OCI-LY3 (cell line): ENCODE measurements around the gene FLYWCH1.

Experiments used
- H2AFZ ChIP-seq: fragments of 200-600, 300-600 bp; shearing (Covaris generic); 2 replicates; pipeline ENCODE4 v1.6.0; 2014; ENCODE audit warnings: antibody characterized with exemption, low read depth, low read length
- H3K27ac ChIP-seq: fragments of 200-600, 300-600 bp; sonication (generic); 2 replicates; pipeline ENCODE4 v1.5.1; 2014; ENCODE audit warnings: mild to moderate bottlenecking, low read length, moderate library complexity, mixed read lengths
- H3K27me3 ChIP-seq: fragments of 200-600, 300-600 bp; sonication (generic); 2 replicates; pipeline ENCODE4 v1.6.1; 2014; ENCODE audit warnings: low read depth, low read length, mixed read lengths
- H3K36me3 ChIP-seq: fragments of 200-600, 300-600 bp; sonication (generic); replicated peaks from 2 replicates; pipeline ENCODE3; 2014; ENCODE audit warnings: low read depth, low read length, mixed read lengths
- H3K4me1 ChIP-seq: fragments of 300-600, 200-600 bp; sonication (generic); 2 replicates; pipeline ENCODE4 v1.6.1; 2014; ENCODE audit warnings: low read length, mixed read lengths
- H3K4me2 ChIP-seq: fragments of 200-600, 300-600 bp; sonication (generic); 2 replicates; pipeline ENCODE4 v1.6.1; 2014; ENCODE audit warnings: low read length, mixed read lengths
- H3K4me3 ChIP-seq: fragments of 300-600, 200-600 bp; sonication (generic); 2 replicates; pipeline ENCODE4 v1.5.1; 2014; ENCODE audit warnings: antibody characterized with exemption, mild to moderate bottlenecking, low read length, moderate library complexity
- H3K79me2 ChIP-seq: fragments of 300-600, 200-600 bp; shearing (Covaris generic); 2 replicates; pipeline ENCODE4 v1.6.1; 2014; ENCODE audit warnings: mild to moderate bottlenecking, low read length, mixed read lengths
- H3K9ac ChIP-seq: fragments of 300-600, 200-600 bp; shearing (Covaris generic); 2 replicates; pipeline ENCODE4 v1.6.0; 2014; ENCODE audit warnings: mild to moderate bottlenecking, low read length, moderate library complexity
- H3K9me3 ChIP-seq: fragments of 200-600, 300-600 bp; shearing (Covaris generic); 2 replicates; pipeline ENCODE4 v1.6.1; 2014; ENCODE audit warnings: low read length, mixed read lengths; ENCODE audit not compliant: insufficient read depth
- H4K20me1 ChIP-seq: fragments of 200-600, 300-600 bp; sonication (generic); 2 replicates; pipeline ENCODE4 v1.6.1; 2016; ENCODE audit warnings: low read length, mixed read lengths; ENCODE audit not compliant: insufficient read depth
- EZH2phosphoT487 ChIP-seq: fragments of 200-600 bp; shearing (Covaris generic); IDR thresholded peaks from 2 replicates; pipeline ENCODE4 v1.6.1; 2018; ENCODE audit warnings: antibody characterized with exemption, mixed run types, low read depth
- TF ChIP-seq, protein P1 (sequence below): fragments of 200-600, 300-600 bp; sonication (generic); IDR thresholded peaks from 2 replicates; pipeline ENCODE4 v1.5.1; 2014; ENCODE audit warnings: antibody characterized with exemption, low read length, low read depth

The FLYWCH1 gene

DNA sequence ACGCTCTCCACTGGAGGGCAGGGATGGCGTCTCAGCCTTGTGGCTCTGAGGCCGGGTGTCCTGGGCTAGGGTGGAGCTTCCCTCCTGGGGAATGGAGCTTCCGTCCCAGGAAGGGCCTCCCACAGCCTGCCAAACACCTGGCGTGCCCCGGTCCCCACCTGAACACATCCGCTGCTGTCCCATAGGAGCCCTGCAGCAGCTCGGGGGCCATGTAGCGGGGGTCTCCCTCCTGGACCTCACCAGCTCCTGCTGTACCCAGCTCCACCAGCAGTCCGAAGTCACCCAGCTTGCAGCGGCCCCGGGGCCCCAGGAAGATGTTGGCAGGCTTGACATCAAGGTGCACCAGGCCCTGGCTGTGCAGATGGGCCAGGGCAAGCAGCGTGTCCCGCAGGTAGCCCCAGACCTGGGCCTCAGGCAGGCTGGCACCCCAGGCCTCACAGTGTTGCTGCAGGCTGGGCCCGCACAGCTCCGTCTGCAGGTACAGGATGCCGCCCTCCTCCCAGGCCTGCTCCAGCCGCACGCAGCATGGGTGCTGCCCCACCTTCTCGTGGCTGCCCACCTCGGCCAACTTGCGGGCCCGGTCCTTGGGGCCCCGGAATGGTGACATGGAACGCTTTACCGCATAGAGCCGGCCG lies 63.5 kb downstream of the FLYWCH1 start:
- H3K9ac ChIP-seq: no peak overlapping the region
- peaks cover 10% of the 10 kb centered on the region; the same call in 1 of the 2 replicates for H3K4me1 ChIP-seq
- no peak overlapping the region for H2AFZ ChIP-seq
- H4K20me1 ChIP-seq: peaks cover 27% of the 10 kb centered on the region
- H3K36me3 ChIP-seq: peaks cover 47% of the 10 kb centered on the region
- TF ChIP-seq EZH2phosphoT487: no peak
- TF ChIP-seq, protein P1, sequence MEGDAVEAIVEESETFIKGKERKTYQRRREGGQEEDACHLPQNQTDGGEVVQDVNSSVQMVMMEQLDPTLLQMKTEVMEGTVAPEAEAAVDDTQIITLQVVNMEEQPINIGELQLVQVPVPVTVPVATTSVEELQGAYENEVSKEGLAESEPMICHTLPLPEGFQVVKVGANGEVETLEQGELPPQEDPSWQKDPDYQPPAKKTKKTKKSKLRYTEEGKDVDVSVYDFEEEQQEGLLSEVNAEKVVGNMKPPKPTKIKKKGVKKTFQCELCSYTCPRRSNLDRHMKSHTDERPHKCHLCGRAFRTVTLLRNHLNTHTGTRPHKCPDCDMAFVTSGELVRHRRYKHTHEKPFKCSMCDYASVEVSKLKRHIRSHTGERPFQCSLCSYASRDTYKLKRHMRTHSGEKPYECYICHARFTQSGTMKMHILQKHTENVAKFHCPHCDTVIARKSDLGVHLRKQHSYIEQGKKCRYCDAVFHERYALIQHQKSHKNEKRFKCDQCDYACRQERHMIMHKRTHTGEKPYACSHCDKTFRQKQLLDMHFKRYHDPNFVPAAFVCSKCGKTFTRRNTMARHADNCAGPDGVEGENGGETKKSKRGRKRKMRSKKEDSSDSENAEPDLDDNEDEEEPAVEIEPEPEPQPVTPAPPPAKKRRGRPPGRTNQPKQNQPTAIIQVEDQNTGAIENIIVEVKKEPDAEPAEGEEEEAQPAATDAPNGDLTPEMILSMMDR: no peak
- H3K27ac ChIP-seq: no peak overlapping the region
- no peak overlapping the region for H3K4me3 ChIP-seq
- H3K9me3 ChIP-seq: no peaks in the 10 kb centered on the region
- H3K4me2 ChIP-seq: no peak overlapping the region
- peaks cover 47% of the 10 kb centered on the region for H3K79me2 ChIP-seq
- H3K27me3 ChIP-seq: no peaks in the 10 kb centered on the region

- Histone ChIP-seq H4K20me1 (peaks cover 18% of the 10 kb centered on the region), H2AFZ (no peak overlapping the region), H3K9me3 (no peaks in the 10 kb centered on the region), H3K9ac (no peak overlapping the region), H3K36me3 (peaks cover 47% of the 10 kb centered on the region), H3K27me3 (no peaks in the 10 kb centered on the region), H3K4me2 (no peak overlapping the region), H3K4me1 (peaks cover 4% of the 10 kb centered on the region; the same call in 1 of the 2 replicates), H3K79me2 (peaks cover 37% of the 10 kb centered on the region), H3K4me3 (no peak overlapping the region), H3K27ac (no peak overlapping the region)
- TF ChIP-seq, protein P1: no peak
- no peak for TF ChIP-seq EZH2phosphoT487
Measured at GRCh38 chr16:2976201-2976600, 64.5 kb downstream of the FLYWCH1 start.

GRCh38 chr16:2976673-2977072 lies 64.9 kb downstream of the FLYWCH1 start:
- Histone ChIP-seq H3K4me3 (no peak overlapping the region), H3K4me2 (no peak overlapping the region), H3K9me3 (no peaks in the 10 kb centered on the region), H3K36me3 (peaks cover 47% of the 10 kb centered on the region), H3K4me1 (peaks cover 4% of the 10 kb centered on the region; the same call in 1 of the 2 replicates), H3K27ac (no peak overlapping the region), H3K79me2 (peaks cover 33% of the 10 kb centered on the region), H4K20me1 (peaks cover 13% of the 10 kb centered on the region), H3K27me3 (no peaks in the 10 kb centered on the region), H3K9ac (no peak overlapping the region), H2AFZ (no peak overlapping the region)
- TF ChIP-seq, protein P1: no peak
- TF ChIP-seq EZH2phosphoT487: no peak

GRCh38 chr16:2977440-2977839 lies 65.7 kb downstream of the FLYWCH1 start:
- no peak overlapping the region for H3K27ac ChIP-seq
- H3K4me1 ChIP-seq: peaks cover 4% of the 10 kb centered on the region; the same call in 1 of the 2 replicates
- no peak overlapping the region for H3K4me3 ChIP-seq
- H3K36me3 ChIP-seq: peaks cover 41% of the 10 kb centered on the region
- H3K27me3 ChIP-seq: no peaks in the 10 kb centered on the region
- peaks cover 29% of the 10 kb centered on the region for H3K79me2 ChIP-seq
- peaks cover 6% of the 10 kb centered on the region for H4K20me1 ChIP-seq
- TF ChIP-seq EZH2phosphoT487: no peak
- TF ChIP-seq, protein P1: no peak
- no peak overlapping the region for H3K9ac ChIP-seq
- H3K4me2 ChIP-seq: no peak overlapping the region
- H3K9me3 ChIP-seq: no peaks in the 10 kb centered on the region
- H2AFZ ChIP-seq: no peak overlapping the region
